Measurements from ENCODE around the gene CA5B.
"Not testable (repeated sequence)": the region's sequence is repeated elsewhere in the genome, so short reads cannot be mapped to it uniquely, and the experiment has no call there.

CA5B gene

GRCh38 chrX:15814771-15815365 lies 76.8 kb downstream of the CA5B start:
- DNase-seq (ENCODE audit: low read depth), result no peak

GRCh38 chrX:15815779-15816437 lies 77.8 kb downstream of the CA5B start:
- DNase-seq (ENCODE audit: low read depth), result no peak

GRCh38 chrX:15816438-15816809 lies 78.4 kb downstream of the CA5B start:
- DNase-seq (ENCODE audit: low read depth), result no peak

- DNase-seq (ENCODE audit: low read depth), result no peak
Observed at GRCh38 chrX:15816886-15817285, 78.8 kb downstream of the CA5B start.

- DNase-seq (ENCODE audit: low read depth), result no peak
Observed at GRCh38 chrX:15820106-15821073, 82.3 kb downstream of the CA5B start.

GRCh38 chrX:15822922-15823321 lies 84.9 kb downstream of the CA5B start:
- DNase-seq (ENCODE audit: low read depth), result no peak

- DNase-seq (ENCODE audit: low read depth), result no peak
Observed at GRCh38 chrX:15825936-15826335, 87.9 kb downstream of the CA5B start.

GRCh38 chrX:15829217-15829616 lies 91.1 kb downstream of the CA5B start:
- DNase-seq (ENCODE audit: low read depth), result no peak

- not testable (repeated sequence) for DNase-seq (ENCODE audit: low read depth)
Observed at GRCh38 chrX:15831347-15831746, 93.3 kb downstream of the CA5B start.

- DNase-seq (ENCODE audit: low read depth), result no peak
Observed at GRCh38 chrX:15834053-15834452, 96.0 kb downstream of the CA5B start.

- DNase-seq (ENCODE audit: low read depth), result no peak
Observed at GRCh38 chrX:15834827-15835595, 96.9 kb downstream of the CA5B start.

All from stimulated activated CD8-positive, alpha-beta memory T cell treated with anti-CD3 and anti-CD28 coated beads, Interleukin-15, amount 100 ng/mL, for 24 hours (primary cell).